AG08395 (cell line): ENCODE results near the gene MSH2.
"Not testable (repeated sequence)": the region's sequence is repeated elsewhere in the genome, so short reads cannot be mapped to it uniquely, and the experiment has no call there.

Source experiments
- DNase-seq: peaks from one replicate; pipeline ENCODE4 v3.0.0; 2012; ENCODE audit warnings: mixed read lengths, low spot score

The MSH2 gene

DNA sequence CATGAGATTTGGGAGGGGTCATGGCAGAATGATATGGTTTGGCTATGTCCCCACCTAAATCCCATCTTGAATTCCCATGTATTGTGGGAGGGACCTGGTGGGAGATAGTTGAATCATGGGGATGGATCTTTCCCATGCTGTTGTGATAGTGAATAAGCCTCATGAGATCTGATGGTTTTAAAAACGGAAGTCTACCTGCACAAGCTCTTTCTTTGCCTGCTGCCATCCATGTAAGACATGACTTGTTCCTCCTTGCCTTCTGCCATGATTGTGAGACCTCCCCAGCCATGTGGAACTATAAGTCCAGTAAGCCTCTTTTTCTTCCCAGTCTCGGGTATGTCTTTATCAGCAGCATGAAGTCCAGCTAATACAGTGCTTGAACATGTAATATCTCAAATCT lies 5.0 kb downstream of the MSH2 start:
- DNase-seq, result not testable (repeated sequence)

DNA sequence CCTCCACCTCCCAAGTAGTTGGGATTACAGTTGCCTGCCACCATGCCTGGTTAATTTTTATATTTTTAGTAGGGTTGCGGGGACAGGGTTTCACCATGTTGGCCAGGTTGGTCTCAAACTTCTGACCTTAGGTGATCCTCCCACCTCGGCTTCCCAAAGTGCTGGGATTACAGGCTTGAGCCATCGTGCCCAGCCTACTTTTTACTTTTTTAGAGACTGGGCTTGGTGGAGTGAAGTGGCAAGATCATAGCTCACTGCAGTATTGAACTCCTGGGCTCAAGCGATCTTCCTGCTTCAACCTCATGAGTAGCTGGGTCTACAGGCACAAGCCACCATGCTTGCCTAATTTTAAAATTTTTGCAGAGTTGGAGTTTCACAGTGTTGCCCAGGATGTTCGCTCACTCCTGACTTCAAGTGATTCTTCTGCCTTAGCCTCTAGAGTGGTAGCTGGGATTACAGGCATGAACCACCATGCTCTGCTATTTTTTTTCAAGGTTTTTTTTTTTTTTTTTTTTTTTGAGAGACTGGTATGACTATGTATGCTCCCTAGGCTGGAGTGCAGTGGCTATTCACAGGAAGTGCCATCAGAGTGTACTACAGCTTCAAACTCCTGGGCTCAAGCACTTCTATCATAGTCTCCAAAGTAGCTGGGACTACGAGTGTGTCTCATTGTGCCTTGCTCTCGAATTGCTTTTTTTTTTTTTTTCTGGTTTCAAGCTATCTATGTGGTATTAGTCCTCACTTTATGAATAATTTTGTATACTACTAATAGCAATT lies 11.9 kb downstream of the MSH2 start:
- no peak for DNase-seq

DNA sequence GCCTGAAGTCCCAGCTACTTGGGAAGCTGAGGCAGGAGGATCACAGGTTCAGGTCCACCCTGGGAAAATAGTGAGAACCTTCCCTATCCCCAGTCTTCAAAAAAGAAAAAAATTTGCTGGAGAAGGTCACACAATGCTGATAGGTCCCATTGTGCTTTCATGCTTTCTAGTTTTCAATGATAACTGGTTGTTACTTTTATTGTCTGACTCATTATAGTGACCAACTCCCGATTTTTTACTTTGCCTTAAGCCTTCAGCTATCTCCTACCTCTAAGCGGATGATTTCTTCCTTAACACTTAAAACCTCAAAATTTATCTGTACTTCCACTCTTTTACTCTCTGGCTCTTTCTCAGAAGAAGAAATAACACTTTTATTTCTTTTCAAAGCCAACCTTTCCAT lies 17.3 kb downstream of the MSH2 start:
- no peak for DNase-seq

- DNase-seq, result not testable (repeated sequence)
Observed at GRCh38 chr2:47420683-47421082, 17.7 kb downstream of the MSH2 start.

DNA sequence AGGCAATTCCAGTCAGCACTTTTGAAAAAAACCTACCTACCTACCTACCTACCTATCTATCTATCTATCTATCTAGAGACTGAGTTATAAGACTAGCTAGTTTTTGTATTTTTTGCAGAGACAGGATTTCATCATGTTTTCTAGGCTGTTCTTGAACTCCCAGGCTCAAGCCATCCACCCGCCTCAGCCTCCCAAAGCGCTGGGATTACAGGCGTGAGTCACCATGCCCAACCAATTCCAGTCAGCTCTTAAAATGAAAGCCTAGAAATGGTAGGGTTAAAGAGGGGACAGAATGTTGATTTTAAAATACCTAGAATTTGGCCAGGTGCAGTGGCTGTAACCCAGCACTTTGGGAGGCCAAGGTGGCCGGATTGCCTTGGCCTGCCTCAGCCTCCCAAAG lies 19.1 kb downstream of the MSH2 start:
- no peak for DNase-seq

- DNase-seq, result peak; percentile 19
Observed at GRCh38 chr2:47422560-47422959, 19.6 kb downstream of the MSH2 start.

DNA sequence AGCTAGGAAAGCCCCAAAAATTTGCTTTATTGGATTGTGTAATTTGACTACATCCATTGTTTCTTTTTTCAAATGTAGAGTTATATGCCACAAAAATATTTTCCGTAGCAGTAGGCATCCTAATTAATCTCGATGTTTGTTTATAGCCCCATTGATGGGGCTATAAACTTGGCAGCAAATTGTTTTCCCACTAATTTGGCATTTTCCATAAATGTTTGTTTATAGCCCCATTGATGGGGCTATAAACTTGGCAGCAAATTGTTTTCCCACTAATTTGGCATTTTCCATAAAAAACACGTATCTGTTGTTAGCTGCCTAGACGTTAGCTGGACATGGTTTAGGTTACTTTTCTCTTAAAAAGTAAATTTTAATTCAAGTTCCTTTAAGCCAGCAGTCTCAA lies 23.8 kb downstream of the MSH2 start:
- no peak for DNase-seq

- DNase-seq, result peak; percentile 39
Observed at GRCh38 chr2:47429795-47430194, 26.8 kb downstream of the MSH2 start.

GRCh38 chr2:47433006-47433405 lies 30.1 kb downstream of the MSH2 start:
- DNase-seq, result not testable (repeated sequence)

- not testable (repeated sequence) for DNase-seq
Observed at GRCh38 chr2:47433445-47433844, 30.5 kb downstream of the MSH2 start.

DNA sequence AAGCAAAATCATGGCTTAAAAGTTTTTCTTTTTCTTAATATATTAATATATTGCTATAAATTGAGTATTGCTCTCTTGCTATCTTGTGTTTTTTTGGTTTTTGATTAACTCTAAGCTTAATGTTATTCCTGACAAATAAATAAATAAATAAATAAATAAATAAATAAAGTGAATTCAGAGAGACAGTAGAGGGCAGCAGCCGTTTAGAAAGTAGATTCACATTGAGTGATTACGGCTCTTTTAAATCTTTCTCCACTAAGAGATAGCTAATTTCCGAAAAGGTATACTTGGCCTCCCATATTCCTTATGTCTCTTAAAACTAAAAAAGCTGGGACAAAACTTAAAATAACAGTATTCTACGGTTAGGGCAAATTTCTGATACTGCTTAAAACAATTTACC lies 34.3 kb downstream of the MSH2 start:
- DNase-seq, result peak; percentile 65

GRCh38 chr2:47438106-47438505 lies 35.1 kb downstream of the MSH2 start:
- no peak for DNase-seq

DNA sequence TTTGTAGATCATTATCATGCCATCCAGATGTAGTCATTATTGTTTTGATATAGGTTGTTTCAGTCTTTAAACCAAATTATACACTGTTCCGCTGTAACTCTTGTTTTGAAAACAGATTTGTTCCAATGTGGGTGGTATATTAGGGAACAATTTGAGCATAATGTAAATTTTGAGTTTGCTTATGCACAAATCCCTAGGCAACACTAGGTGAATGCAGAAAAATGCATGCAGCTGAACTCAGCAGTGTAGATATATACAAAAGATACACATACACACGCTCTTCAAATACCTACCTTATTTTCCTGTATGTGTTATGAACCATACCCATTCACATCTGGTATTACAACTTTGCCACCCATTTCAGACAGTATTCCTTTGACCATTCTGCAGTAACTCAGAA lies 35.8 kb downstream of the MSH2 start:
- DNase-seq, result no peak

DNA sequence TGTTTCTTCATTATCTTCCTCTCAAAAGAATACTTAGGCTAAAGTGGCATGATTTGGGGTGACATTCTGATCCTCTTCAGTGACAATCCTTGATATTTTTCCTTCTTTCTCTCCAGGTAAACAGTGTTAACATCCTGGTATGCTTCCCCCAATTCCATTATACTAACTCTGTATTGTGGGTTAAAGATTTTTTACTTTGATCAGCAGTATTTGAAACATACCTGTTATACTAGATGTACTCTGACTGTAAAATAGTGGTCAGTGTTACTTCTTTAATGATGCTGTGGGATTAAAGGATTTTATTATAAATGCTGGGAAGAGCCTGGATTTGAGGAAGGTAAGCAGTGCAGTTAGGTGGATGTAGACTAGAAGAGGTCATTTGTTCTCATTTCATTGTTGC lies 48.8 kb downstream of the MSH2 start:
- DNase-seq, result no peak

GRCh38 chr2:47452761-47453160 lies 49.8 kb downstream of the MSH2 start:
- no peak for DNase-seq

DNA sequence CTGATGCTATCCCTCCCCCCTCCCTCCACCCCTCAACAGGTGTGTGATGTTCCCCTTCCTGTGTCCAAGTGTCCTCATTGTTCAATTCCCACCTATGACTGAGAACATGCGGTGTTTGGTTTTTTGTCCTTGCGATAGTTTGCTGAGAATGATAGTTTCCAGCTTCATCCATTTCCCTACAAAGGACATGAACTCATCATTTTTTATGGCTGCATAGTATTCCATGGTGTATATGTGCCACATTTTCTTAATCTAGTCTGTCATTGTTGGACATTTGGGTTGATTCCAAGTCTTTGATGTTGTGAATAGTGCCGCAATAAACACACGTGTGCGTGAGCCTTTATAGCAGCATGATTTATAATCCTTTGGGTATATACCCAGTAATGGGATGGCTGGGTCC lies 51.9 kb downstream of the MSH2 start:
- DNase-seq, result not testable (repeated sequence)

- DNase-seq, result no peak
Observed at GRCh38 chr2:47455411-47455810, 52.5 kb downstream of the MSH2 start.

GRCh38 chr2:47456851-47457250 lies 53.9 kb downstream of the MSH2 start:
- no peak for DNase-seq

DNA sequence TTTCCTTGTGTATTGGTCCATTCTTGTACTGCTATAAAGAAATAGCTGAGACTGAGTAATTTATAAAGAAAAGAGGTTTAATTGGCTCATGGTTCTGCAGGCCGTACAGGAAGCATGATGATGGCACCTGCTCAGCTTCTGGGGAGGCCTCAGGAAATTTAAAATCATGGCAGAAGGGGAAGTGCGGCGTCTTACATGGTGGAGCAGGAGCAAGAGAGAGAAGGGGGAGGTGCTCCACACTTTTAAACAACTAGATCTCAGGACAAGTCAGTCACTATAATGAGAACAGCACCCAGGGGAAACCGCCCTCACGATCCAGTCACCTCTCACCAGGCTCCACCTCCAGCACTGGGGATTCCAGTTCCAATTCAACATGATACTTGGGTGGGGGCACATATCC lies 54.3 kb downstream of the MSH2 start:
- DNase-seq, result no peak

- DNase-seq, result no peak
Observed at GRCh38 chr2:47459021-47459420, 56.1 kb downstream of the MSH2 start.

DNA sequence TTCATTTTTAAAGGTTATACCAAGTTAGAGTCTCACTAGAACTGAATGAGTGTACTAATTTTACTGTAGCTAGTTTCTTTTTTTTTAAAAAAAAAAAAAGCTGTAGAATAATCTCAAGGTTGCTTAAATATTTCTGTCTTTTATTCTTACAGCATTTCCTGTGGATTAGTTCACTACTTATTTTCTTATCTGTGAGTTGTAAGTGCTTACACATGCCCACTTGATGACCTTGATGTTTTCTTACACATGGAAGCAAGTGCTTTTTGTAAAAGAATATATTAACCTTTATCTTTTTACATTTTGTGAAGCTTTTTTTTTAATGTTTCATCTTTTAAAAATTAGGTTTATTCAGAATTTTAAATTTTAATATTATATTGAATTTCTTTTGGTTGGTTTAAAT lies 57.8 kb downstream of the MSH2 start:
- DNase-seq, result no peak

- DNase-seq, result no peak
Observed at GRCh38 chr2:47471429-47472116, 68.6 kb downstream of the MSH2 start.

- no peak for DNase-seq
Observed at GRCh38 chr2:47479863-47480262, 76.9 kb downstream of the MSH2 start.

DNA sequence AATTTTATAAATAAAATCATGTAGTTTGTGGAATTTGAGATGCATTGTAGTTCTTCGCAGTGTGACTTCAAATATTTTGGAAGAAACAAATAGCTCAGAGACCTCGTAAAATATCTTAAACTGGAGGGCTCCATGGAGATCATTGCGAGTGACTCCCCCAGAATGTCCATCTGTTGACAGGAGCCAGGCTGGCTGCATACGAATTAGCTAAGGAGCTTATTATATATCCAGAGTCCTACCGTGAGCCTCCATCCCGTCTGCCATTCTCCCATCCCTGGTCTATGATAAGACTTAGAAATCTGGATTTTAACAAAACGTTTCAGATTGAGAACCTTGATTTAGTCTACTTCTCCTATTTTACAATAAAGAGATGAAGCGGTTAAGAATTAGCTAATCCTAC lies 80.2 kb downstream of the MSH2 start:
- DNase-seq, result no peak
